Measurements from ENCODE around the gene GCC2.

DNA sequence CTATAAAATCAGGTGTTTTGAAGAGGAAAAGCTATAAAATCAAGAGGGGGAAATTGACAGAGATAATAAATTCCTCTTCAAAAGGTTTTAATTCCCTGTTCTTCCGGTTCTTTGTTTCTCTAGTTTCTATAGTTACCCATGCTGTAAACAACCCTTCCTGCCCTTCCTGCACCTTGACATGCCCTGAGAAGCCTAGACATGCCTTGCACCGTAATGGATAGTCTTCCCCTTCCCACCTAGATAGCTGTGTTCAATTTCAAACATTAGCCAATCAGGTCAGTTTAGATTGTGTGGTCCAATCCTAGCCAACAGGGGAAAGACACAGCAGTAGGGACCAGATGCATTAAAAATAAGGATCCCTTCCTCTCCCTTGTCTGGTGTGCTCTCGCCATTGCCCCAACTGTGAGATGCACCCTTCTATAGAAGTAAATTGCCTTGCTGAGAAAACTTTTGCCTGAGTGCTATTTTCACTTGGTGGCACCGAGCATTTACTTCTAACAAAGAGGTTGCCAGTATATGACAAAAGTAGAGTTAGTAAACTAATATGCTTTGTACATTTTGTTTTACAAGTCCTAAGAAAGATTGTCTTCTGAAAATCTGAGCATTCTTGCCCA, 44.1 kb upstream of the GCC2 start:
- TF ChIP-seq POLR2AphosphoS5 (IDR thresholded peaks at IDR 0.05; ENCODE audit: low read depth, low read length) = no peak
- TF ChIP-seq, protein P1, sequence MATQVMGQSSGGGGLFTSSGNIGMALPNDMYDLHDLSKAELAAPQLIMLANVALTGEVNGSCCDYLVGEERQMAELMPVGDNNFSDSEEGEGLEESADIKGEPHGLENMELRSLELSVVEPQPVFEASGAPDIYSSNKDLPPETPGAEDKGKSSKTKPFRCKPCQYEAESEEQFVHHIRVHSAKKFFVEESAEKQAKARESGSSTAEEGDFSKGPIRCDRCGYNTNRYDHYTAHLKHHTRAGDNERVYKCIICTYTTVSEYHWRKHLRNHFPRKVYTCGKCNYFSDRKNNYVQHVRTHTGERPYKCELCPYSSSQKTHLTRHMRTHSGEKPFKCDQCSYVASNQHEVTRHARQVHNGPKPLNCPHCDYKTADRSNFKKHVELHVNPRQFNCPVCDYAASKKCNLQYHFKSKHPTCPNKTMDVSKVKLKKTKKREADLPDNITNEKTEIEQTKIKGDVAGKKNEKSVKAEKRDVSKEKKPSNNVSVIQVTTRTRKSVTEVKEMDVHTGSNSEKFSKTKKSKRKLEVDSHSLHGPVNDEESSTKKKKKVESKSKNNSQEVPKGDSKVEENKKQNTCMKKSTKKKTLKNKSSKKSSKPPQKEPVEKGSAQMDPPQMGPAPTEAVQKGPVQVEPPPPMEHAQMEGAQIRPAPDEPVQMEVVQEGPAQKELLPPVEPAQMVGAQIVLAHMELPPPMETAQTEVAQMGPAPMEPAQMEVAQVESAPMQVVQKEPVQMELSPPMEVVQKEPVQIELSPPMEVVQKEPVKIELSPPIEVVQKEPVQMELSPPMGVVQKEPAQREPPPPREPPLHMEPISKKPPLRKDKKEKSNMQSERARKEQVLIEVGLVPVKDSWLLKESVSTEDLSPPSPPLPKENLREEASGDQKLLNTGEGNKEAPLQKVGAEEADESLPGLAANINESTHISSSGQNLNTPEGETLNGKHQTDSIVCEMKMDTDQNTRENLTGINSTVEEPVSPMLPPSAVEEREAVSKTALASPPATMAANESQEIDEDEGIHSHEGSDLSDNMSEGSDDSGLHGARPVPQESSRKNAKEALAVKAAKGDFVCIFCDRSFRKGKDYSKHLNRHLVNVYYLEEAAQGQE (IDR thresholded peaks at IDR 0.05; ENCODE audit: insufficient read depth in 1 of 2, low read depth in 2 of 2, low read length in 2 of 2) = no peak
